Left lung (tissue), 10 donors: Measurements from ENCODE around the gene ABCA6. TPM values are rescaled to one million over a fixed set of nuclear protein-coding genes. Genes with fewer than 3 reads are reported as not detected.

Experiments
- ATAC-seq: fragments of 200-7000 bp; cut with Tn5 transposase; one replicate; pipeline ENCODE4 v1.9.1; 2020; ENCODE audit warnings: moderate library complexity
- DNase-seq, 4 donors: peaks; one replicate each; pipeline ENCODE4 v3.0.0-alpha.2; 2013 to 2020
- H3K27ac ChIP-seq, 2 donors: fragments of 200-600 bp; sonication (generic) in 1 of 2; one replicate each; pipeline versions ENCODE4 v1.5.0 to v1.8.0; 2020 to 2021
- H3K27me3 ChIP-seq, 2 donors: fragments of 200-600 bp; sonication (generic) in 1 of 2; one replicate each; pipeline versions ENCODE4 v1.5.0 to v1.8.0; 2020 to 2021
- H3K36me3 ChIP-seq, 2 donors: fragments of 200-600 bp; sonication (generic) in 1 of 2; one replicate each; pipeline versions ENCODE4 v1.5.0 to v1.8.0; 2020 to 2021
- H3K4me1 ChIP-seq, 2 donors: fragments of 200-600 bp; one replicate each; pipeline ENCODE4 v1.8.0; 2021
- H3K4me3 ChIP-seq, 2 donors: fragments of 200-600 bp; sonication (generic) in 1 of 2; one replicate each; pipeline versions ENCODE4 v1.5.0 to v1.8.0; 2020 to 2021; ENCODE audit warnings: mild to moderate bottlenecking in 1 of 2
- H3K9me3 ChIP-seq, 2 donors: fragments of 200-600 bp; sonication (generic) in 1 of 2; one replicate each; pipeline versions ENCODE4 v1.5.0 to v1.8.0; 2020 to 2021
- CTCF ChIP-seq, 2 donors: fragments of 200-600 bp; sonication (generic) in 1 of 2; IDR thresholded peaks; one replicate each; pipeline versions ENCODE4 v1.5.0 to v1.8.0; 2021; ENCODE audit warnings: antibody characterized with exemption in 2 of 2
- intact Hi-C, 2 donors: fragments of 100-400 bp; cut with DNase I; formaldehyde crosslinking; loops; one replicate each; pipeline versions ENCODE4 v1.11.2 to v1.14.2; 2022
- polyA plus RNA-seq, 6 donors: library from polyadenylated mRNA; unstranded; fragments of 120-200 nt; gene quantifications; one replicate each; pipeline ENCODE4 v1.2.1, GENCODE V29; 2013; ENCODE audit not compliant: insufficient read length in 6 of 6
- total RNA-seq, 2 donors: library from RNA; stranded (reverse); fragmentation: NEBNext Ultra II Directional; extraction: Animal tissue kit (Norgen Biotek cat#: 25700); gene quantifications; one replicate each; pipeline ENCODE4 v1.2.1, GENCODE V29; 2021
- donor health status: DM: no; HTN: yes; CAD: no.
- donor health status: DM: no; HTN: no; CAD: no.

Gene ABCA6
- total and polyA plus RNA-seq, 8 donors = 12.4 to 60.7 (median 32.8) TPM

GRCh38 chr17:69066482-69066881 lies 75.2 kb downstream of the ABCA6 start:
- no peak for ATAC-seq
- H3K4me3 ChIP-seq = no peak overlapping the region
- no peak overlapping the region for H3K27ac ChIP-seq
- intact Hi-C loops = no loop called here
- no peak for TF ChIP-seq CTCF (IDR thresholded peaks at IDR 0.05)
- no peaks in the 10 kb centered on the region for H3K27me3 ChIP-seq
- no peak for DNase-seq
- H3K4me1 ChIP-seq = peaks cover 0 to 11% of the 10 kb centered on the region in 2 donors
- H3K36me3 ChIP-seq = no peaks in the 10 kb centered on the region
- H3K9me3 ChIP-seq = no peaks in the 10 kb centered on the region

- H3K36me3 ChIP-seq = no peaks in the 10 kb centered on the region
- no peak overlapping the region for H3K4me3 ChIP-seq
- ATAC-seq = no peak
- H3K4me1 ChIP-seq = peaks cover 0 to 11% of the 10 kb centered on the region in 2 donors
- no peak for DNase-seq
- no peaks in the 10 kb centered on the region for H3K9me3 ChIP-seq
- no peaks in the 10 kb centered on the region for H3K27me3 ChIP-seq
- no peak for TF ChIP-seq CTCF (IDR thresholded peaks at IDR 0.05)
- H3K27ac ChIP-seq = no peak overlapping the region
- intact Hi-C loops = no loop called here
Measured at GRCh38 chr17:69065113-69065512, 76.6 kb downstream of the ABCA6 start.

- no peak for DNase-seq
- no peaks in the 10 kb centered on the region for H3K36me3 ChIP-seq
- intact Hi-C loops = no loop called here
- peaks cover 0 to 11% of the 10 kb centered on the region in 2 donors for H3K4me1 ChIP-seq
- H3K27me3 ChIP-seq = no peaks in the 10 kb centered on the region
- ATAC-seq = no peak
- no peak for TF ChIP-seq CTCF (IDR thresholded peaks at IDR 0.05)
- no peaks in the 10 kb centered on the region for H3K9me3 ChIP-seq
- H3K27ac ChIP-seq = no peak overlapping the region
- no peak overlapping the region for H3K4me3 ChIP-seq
Measured at GRCh38 chr17:69064476-69064875, 77.2 kb downstream of the ABCA6 start.

GRCh38 chr17:69064001-69064400 lies 77.7 kb downstream of the ABCA6 start:
- Histone ChIP-seq H3K9me3 (no peaks in the 10 kb centered on the region), H3K4me1 (peaks cover 0 to 11% of the 10 kb centered on the region in 2 donors), H3K27me3 (no peaks in the 10 kb centered on the region), H3K36me3 (no peaks in the 10 kb centered on the region), H3K4me3 (no peak overlapping the region), H3K27ac (no peak overlapping the region)
- TF ChIP-seq CTCF (IDR thresholded peaks at IDR 0.05) = no peak
- ATAC-seq (no peak), DNase-seq (no peak)
- intact Hi-C loops = no loop called here

GRCh38 chr17:69062860-69063581 lies 78.7 kb downstream of the ABCA6 start:
- no peak for ATAC-seq
- no peak for TF ChIP-seq CTCF (IDR thresholded peaks at IDR 0.05)
- Histone ChIP-seq H3K9me3 (no peaks in the 10 kb centered on the region), H3K4me3 (no peak overlapping the region), H3K27ac (no peak overlapping the region), H3K4me1 (peaks cover 0 to 11% of the 10 kb centered on the region in 2 donors), H3K36me3 (no peaks in the 10 kb centered on the region), H3K27me3 (no peaks in the 10 kb centered on the region)
- intact Hi-C loops = no loop called here
- DNase-seq = no peak
